GM10248 (cell line): ENCODE results near the gene VARS2.
"Not testable (repeated sequence)": the region's sequence is repeated elsewhere in the genome, so short reads cannot be mapped to it uniquely, and the experiment has no call there.

Experiments used
- CTCF ChIA-PET: fragments of 300-600 bp; sonication (Branson Sonifier 250); formaldehyde crosslinking; extraction: SDS; loops from one replicate; lab custom pipeline; 2021; ENCODE audit warnings: antibody characterized with exemption; lab: Yijun Ruan, JAX
- POLR2A ChIA-PET: fragments of 350-650 bp; sonication (Branson Sonifier 250); formaldehyde crosslinking; extraction: SDS; loops from one replicate; lab custom pipeline; 2020; ENCODE audit warnings: antibody characterized with exemption; lab: Yijun Ruan, JAX
- DNase-seq: peaks from one replicate; pipeline ENCODE4 v3.0.0; 2012; ENCODE audit errors: extremely low spot score
- TF ChIP-seq, protein P1 (sequence below): IDR thresholded peaks from 2 replicates; pipeline ENCODE4 v1.5.1; 2012; ENCODE audit warnings: mild to moderate bottlenecking, low read depth; ENCODE audit errors: extremely low read depth, missing control alignments, control extremely low read depth

Gene VARS2

DNA sequence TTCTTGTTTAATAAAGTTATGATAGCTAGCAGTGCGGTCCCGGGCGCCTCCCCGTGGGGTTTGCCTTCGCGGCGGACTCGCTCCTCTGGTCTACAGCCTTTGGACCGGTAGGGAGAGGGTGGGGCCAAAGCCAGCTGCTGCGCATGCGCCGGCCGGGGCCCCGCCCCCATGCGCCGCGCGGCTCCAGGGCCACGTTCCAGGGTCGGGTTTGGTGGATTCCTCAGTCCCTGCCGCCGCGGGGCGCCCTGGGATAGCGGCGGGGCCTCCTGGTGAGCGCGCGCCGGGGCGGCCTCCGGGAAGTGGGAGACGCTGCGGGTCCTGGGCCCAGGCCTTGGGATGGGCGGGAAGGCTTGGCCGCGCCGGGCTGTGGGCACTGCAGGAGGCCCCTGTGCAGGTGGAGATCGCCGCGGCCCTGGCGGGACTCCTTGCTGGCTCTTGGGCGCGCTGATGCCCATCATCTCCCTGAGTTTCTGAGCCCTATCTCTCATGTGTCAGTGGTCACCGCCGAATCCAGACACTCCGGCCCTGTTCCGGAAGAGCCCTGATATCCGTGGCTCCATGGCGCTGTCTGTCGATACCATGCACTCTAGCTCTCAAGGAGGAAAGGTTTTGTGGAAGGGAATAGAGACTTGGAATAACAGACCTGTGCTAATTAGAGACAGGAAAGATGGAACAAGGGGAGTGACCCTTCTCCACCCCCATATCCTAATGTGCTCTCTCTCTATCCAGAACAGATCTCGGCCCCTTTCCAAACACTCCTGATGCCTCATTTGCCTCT is at the start of gene VARS2:
TSS of gene VARS2 (plus strand) at position 163 of the 778 bp plus-strand sequence. CDS start at position 762, 599 bp downstream.
- POLR2A ChIA-PET: interaction anchor here (0.6 to 1.3 kb wide), 5 partner anchors 10 to 549 kb away, joined by 3 to 7 read pairs (median 3); no protein-coding TSS in a partner anchor
- TF ChIP-seq, protein P1, sequence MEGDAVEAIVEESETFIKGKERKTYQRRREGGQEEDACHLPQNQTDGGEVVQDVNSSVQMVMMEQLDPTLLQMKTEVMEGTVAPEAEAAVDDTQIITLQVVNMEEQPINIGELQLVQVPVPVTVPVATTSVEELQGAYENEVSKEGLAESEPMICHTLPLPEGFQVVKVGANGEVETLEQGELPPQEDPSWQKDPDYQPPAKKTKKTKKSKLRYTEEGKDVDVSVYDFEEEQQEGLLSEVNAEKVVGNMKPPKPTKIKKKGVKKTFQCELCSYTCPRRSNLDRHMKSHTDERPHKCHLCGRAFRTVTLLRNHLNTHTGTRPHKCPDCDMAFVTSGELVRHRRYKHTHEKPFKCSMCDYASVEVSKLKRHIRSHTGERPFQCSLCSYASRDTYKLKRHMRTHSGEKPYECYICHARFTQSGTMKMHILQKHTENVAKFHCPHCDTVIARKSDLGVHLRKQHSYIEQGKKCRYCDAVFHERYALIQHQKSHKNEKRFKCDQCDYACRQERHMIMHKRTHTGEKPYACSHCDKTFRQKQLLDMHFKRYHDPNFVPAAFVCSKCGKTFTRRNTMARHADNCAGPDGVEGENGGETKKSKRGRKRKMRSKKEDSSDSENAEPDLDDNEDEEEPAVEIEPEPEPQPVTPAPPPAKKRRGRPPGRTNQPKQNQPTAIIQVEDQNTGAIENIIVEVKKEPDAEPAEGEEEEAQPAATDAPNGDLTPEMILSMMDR: peak; percentile 17
- DNase-seq: peak; percentile 99

DNA sequence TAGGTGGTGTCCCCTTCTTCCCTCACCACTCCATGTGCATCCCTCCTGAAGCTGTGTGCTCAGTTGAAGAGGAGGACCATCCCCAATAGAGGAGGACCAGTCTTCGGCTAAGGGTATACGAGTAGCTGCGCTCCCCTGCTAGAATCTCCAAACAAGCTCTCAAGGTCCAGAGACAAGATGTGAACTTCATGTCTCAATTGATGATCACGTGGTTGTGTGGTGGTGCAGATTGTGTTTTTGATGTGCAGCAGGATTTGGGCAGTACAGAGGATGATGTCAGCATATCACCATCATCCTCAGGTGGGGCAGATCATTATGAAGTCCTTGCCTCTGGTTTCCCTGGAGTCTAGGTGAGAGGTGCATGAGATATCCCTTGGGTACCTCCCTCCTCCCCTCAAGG is 49.7 kb upstream of the VARS2 start:
- TF ChIP-seq, protein P1: no peak
- DNase-seq: no peak
- CTCF ChIA-PET: no interaction called here
- POLR2A ChIA-PET: no interaction called here

More for the DNA sequence above, at the start of gene VARS2:
- CTCF ChIA-PET: interaction anchor here (0.9 to 7.6 kb wide), 32 partner anchors 9 to 382 kb away, joined by 3 to 115 read pairs (median 9); partner anchors contain the start of genes DDR1 and DHX16

DNA sequence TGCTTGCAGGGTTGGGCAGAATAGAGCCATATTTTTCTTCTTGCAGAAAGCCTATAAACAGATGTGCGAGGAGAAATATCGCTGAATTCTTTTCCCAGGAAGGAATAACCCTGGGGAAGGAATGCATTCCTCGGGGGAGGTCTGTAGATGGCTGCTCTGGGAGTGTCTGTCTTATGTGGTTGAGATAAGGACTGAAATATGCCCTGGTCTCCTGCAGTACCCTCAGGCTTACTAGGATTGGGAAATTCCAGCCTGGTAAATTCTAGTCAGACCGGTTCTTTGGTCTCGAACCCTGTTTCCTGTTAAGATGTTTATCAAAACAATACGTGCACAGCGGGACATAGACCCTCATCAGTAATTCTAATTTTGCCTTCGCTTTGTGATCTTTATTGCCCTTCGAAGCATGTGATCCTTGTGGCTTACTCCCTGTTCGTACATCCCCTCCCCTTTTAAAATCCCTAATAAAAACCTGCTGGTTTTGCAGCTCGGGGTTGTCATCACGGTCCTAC is 44.7 kb upstream of the VARS2 start:
- ChIA-PET POLR2A (interaction anchor here (0.6 kb wide), 1 partner anchor 48 kb away, joined by 4 read pairs; no protein-coding TSS in a partner anchor), CTCF (interaction anchor here (1.6 kb wide), 1 partner anchor 41 kb away, joined by 4 read pairs; no protein-coding TSS in a partner anchor)
- not testable (repeated sequence) for DNase-seq

DNA sequence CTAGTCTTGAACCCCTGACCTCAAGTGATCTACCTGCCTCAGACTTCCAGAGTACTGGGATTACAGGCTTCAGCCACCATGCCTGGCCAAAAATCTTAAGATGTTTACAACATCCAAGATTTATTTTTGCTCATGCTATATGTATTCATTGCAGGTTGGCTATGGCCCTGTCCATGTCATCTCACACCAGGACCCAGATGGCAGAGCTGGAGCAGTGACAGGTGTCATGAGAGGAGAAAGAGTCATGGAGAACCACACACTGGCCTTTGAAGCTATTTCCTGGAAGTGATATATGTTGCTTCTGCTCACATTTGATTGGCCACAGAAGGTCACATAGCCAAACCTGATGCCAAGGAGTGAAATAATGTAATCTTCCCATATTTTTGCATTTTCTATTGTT is 43.5 kb upstream of the VARS2 start:
- ChIA-PET CTCF (no interaction called here), POLR2A (no interaction called here)
- no peak for DNase-seq
- TF ChIP-seq, protein P1: no peak

DNA sequence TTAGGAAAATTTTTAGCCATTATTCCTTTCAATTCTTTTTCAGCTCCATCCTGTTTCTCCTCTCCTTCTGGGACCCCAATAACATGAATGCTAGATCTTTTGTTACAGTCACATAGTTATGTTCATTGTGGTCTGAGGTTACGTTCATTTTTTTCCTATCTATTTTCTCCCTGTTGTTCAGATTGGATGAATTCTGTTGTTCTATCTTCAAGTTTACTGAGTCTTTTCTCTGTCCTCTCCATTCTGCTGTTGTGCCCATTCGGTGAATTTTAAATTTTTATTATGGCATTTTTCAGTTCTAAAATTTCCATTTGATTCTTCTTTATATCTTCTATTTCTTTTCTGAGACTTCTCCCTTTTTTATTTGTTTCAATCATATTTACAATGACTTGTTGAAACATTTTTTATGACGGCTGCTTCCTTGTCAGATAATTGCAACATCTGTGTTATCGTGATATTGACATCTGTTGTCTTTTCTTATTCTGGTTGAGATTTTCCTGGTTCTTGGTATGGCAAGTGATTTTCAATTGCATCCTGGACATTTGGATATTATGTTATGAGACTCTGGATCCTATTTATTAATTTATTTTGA is 42.4 kb upstream of the VARS2 start:
- ChIA-PET CTCF (no interaction called here), POLR2A (no interaction called here)
- TF ChIP-seq, protein P1: no peak
- DNase-seq: no peak

DNA sequence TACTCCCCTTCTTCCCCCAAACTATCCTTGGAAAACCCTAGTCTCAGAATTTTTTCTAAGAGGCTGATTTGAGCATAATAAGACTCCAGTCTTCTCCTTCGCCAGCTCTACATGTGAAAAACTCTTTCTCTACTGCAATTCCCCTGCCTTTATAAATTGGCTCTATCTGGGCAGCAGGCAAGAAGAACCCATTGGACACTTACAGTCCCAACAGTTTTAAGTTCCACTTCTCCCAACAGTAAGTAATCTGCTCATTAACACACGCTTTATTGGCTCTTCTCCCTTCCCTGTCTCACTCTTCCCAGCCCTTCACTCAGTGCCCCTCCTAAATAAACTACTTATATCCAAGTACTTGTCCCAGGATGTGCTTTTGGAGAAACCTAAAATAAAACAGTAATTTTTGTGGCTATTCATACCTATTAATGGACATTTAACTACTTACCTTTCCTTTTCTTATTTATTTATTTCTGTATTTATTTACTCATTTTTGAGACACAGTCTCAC is 40.8 kb upstream of the VARS2 start:
- ChIA-PET POLR2A (no interaction called here), CTCF (interaction anchor here (0.8 to 1.3 kb wide), 2 partner anchors 196 to 206 kb away, joined by 3 read pairs; no protein-coding TSS in a partner anchor)
- TF ChIP-seq, protein P1: no peak
- peak; percentile 0 for DNase-seq

DNA sequence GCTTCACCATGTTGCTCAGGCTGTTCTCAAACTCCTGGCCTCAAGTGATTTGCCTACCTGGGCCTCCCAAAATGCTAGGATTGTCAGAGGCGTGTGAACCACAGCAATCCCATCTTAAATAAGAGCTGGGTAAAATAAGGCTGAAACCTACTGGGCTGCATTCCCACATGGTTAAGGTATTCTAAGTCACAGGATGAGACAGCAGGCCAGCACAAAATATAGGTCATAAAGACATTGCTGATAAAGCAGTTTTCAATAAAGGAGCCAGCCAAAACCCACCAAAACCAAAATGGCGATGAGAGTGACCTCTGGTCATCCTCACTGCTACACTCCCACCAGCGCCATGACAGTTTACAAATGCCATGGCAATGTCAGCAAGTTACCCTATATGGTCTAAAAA is 40.2 kb upstream of the VARS2 start:
- ChIA-PET POLR2A (interaction anchor here (0.6 kb wide), 1 partner anchor 50 kb away, joined by 10 read pairs; no protein-coding TSS in a partner anchor), CTCF (interaction anchor here (1.3 kb wide), 1 partner anchor 206 kb away, joined by 3 read pairs; no protein-coding TSS in a partner anchor)
- not testable (repeated sequence) for DNase-seq
